ENCODE measurements around the gene BATF.

BATF gene

GRCh38 chr14:75563931-75564330 is 41.7 kb downstream of the BATF start:
- DNase-seq: no peak

DNA sequence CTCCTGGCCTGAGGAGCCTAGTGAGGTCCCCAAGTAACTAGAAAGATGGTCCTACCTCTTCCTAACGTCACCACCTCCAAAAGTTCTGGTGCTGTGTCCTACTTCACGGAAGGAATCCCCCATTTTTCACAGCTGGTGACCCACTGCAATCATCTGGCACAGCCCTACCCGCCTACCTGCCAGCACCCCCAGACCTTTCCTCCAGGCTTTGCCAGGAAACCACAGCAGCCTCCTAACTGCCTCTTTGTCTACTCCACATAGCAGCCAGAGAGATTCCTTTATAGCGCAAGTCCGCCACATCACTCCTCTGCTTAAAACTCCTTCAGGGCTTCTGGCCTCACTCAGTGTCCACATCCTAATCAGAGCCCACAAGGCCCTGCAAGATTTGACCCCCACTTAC is 42.8 kb downstream of the BATF start:
- DNase-seq: no peak

GRCh38 chr14:75566321-75566720 is 44.1 kb downstream of the BATF start:
- DNase-seq: no peak

- DNase-seq: no peak
Measured at GRCh38 chr14:75566752-75567151, 44.5 kb downstream of the BATF start.

- DNase-seq: no peak
Measured at GRCh38 chr14:75568140-75568539, 45.9 kb downstream of the BATF start.

- no peak for DNase-seq
Measured at GRCh38 chr14:75568791-75569190, 46.5 kb downstream of the BATF start.

DNA sequence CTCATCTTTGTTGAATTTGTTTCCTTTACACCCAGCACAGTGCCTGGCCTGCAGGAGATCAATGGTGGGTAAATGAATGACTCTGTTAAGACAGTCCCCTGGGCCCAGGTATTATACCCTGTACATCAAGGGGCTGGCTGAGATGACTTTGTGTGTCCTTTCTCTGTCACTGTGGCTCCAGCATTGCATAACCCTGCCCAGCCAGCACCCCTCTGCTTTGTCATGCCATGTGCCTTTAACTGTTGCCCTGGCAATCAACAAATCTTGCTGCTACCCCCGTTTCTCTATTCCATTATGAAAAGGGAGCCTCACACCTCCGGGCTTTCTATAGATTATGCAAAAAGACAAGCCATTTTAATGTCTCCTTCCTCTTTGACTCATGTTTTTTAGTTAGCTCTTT is 48.5 kb downstream of the BATF start:
- DNase-seq: no peak

- no peak for DNase-seq
Measured at GRCh38 chr14:75572104-75572503, 49.8 kb downstream of the BATF start.

DNA sequence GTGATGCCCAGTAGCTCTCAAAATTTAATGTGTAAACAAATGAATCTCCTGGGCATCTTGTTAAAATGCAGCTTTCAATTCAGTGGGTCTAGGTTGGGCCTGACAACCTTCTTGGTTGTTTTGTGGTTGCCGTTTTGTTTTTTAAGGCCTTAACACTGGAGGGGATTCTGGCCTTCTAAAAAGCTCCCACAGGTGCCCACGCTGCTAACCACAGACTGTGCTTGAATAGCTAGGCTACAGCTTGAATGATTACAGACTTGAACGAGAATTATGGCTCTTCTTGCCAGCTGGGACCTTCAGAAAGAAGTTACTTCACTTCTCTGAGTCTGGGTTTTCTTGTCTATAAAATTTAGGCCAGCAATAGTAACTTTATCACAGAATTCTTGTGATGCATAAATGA is 54.8 kb downstream of the BATF start:
- DNase-seq: no peak

DNA sequence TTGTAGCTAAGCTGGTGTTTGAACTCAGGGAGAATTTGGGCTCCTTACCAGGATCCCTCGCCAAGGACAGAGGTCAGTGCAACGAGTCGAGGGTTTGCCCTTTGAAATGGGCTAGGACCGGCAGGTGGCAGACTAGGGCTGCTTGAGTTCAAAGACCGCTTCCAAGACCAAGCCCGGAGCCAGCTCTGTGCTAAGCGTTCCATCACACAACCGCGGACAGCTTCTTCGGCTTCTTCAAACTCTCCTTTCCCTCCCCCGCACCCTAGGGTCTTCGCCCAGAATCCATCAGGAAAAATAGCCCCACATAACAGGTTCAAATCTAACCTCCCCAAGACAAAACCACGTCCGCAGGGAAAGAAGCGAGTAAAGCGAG is 55.4 kb downstream of the BATF start:
- DNase-seq: peak; percentile 2

DNA sequence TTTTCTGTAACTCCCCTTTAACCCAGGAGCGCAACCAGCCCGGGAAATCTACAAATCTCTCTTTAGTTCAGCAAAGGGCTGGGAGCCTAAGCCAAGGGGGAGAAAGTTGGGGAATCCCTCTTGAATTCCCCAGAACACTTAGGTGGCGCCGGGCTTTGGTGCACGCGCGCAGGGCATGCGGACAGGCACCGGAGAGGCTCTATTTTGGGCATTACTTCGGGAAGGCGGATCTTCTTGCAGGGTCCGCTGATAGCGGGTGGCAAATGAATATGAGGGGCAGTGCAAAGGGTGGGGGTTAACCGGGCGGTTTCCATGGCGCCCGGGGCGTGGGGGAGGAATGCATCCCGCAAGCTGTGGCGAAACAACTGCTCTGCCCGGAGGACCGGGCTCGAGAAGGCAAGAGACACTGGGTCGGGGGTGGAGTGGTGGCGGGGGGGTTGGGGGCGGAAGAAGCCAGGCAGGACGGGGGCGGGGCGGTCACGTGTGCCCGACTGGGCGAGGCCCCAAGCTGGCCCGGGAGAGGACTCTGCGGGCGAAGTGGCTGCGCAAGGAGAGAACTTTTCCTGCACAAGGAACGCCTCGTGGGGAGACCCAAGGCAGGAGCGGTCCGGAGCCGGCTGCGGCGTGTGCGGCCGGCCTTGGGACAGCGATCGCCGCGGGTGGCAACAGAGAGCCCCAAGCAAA is 56.0 kb downstream of the BATF start, which contains the start of gene FLVCR2:
Gene FLVCR2 (plus strand): TSS at position 519 of the 684 bp plus-strand sequence. CDS start 353 bp downstream, outside the sequence.
- peak; percentile 19 for DNase-seq

DNA sequence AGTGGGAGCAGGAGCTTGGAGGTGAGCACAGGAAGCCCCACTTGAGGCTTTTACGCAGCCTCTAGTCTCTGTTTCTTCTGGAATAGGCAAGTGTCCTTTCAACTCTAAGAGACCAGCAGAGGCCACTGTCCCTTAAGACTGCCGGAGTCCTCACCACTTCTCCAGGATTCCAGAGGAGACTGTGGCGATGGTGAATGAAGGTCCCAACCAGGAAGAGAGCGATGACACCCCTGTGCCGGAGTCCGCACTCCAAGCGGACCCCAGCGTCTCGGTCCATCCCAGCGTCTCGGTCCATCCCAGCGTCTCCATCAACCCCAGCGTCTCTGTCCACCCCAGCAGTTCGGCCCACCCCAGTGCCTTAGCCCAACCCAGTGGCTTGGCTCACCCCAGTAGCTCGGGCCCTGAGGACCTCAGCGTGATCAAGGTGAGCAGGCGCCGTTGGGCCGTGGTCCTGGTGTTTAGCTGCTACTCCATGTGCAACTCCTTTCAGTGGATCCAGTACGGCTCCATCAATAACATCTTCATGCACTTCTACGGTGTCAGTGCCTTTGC is 56.6 kb downstream of the BATF start:
- no peak for DNase-seq

DNA sequence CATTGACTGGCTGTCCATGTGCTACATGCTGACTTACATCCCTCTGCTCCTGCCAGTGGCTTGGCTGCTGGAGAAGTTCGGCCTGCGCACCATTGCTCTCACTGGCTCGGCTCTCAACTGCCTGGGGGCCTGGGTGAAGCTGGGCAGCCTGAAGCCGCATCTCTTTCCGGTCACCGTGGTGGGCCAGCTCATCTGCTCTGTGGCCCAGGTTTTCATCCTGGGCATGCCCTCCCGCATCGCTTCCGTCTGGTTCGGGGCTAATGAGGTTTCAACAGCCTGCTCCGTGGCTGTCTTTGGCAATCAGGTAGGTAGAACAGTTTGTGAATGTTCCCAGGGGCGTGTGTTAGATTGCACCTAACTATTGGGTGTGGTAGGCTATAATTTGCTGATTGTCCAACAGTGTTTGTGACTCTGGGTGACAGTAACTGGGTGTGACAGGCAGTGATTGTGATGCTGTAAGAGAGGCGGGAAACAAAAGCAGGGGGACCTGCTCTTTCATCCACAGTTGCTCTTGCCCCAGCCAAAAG is 57.1 kb downstream of the BATF start:
- DNase-seq: no peak

DNA sequence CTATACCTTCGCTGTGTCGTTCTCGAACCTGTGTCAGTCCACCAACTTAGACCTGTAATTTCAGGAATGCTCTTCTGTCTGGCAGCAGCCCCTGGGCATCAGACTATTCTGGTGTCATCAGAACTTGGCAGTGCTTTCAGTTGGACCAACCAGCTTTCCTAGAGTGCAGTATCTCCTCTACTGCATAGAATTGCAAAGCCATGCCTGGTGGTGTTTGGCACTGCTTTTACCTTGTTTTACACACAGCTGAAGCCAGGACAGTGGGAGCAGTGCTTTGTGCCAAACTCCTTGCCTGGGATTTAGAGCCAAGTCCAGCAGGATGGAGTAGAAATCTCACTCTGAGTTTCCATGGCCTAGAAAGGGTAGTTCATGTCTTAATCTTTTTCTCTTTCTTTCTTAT is 57.6 kb downstream of the BATF start:
- no peak for DNase-seq

- no peak for DNase-seq
Measured at GRCh38 chr14:75587388-75587787, 65.1 kb downstream of the BATF start.

DNA sequence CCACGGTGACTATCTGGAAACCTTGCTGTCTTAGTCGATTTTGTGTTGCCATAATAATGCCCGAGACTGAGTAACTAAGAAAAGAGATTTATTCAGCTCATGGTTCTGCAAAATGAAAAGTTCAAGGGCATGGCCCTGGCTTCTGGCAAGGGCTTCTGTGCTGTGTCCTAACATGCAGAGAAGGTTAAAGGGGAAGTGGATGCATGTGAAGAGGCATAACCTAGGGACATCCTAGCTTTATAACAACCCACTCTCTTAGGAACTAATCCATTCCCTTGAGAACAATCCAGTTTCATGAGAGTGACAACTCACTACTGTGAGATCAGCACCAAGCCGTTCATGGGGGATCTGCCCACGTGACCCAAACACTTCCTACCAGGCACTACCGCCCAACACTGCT is 67.7 kb downstream of the BATF start:
- DNase-seq: no peak

DNA sequence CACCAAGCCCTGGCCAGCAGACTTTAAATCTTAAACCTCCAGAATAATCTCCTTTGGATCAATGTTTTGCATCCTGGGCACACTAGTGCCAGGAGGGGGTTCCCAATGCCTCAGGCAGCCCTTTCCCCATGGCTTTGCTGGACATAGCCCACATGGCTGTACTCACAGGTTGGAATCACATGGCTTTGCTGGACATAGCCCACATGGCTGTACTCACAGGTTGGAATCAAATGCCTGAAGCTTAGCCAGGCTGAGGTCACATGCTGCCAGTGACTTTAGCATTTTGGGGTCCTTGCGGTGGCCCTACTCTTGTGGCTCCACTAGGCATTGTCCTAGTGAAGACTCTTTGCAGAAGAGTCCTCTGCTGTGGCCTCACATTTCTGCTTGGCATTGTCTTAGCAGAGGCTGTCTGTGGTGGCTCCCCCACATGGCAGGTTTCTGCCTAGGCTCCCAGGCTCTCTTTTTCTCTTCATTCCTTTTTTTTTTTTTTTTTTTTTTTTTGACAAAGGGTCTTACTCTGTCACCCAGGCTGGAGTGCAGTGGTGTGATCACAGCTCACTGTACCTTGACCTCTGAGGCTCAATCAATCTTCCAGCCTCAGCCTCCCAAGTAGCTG is 69.2 kb downstream of the BATF start:
- no peak for DNase-seq

- DNase-seq: no peak
Measured at GRCh38 chr14:75591987-75592575, 69.8 kb downstream of the BATF start.

GRCh38 chr14:75595226-75595625 is 73.0 kb downstream of the BATF start:
- no peak for DNase-seq
